Measurements from ENCODE around the gene CDKAL1. TPM values are rescaled to one million over a fixed set of nuclear protein-coding genes. Genes with fewer than 3 reads are reported as not detected.

The CDKAL1 gene
- total RNA-seq, 1 donor from 2014 or later = 34.3 TPM

GRCh38 chr6:21271428-21272155, 737.3 kb downstream of the CDKAL1 start:
- Mint-ChIP-seq H3K4me1 (ENCODE audit: low read depth) (peaks cover 8% of the 10 kb centered on the region), H3K4me3 (ENCODE audit: low read depth) (no peak overlapping the region), H3K27ac (no peak overlapping the region), H3K9me3 (ENCODE audit: low read depth) (peaks cover 10% of the 10 kb centered on the region), H3K36me3 (ENCODE audit: insufficient read depth) (peaks cover 3% of the 10 kb centered on the region), H3K27me3 (no peaks in the 10 kb centered on the region)
- DNase-seq (ENCODE audit: low spot score, unreplicated experiment) = no peak
- TF ChIP-seq CTCF (IDR thresholded peaks at IDR 0.05; ENCODE audit: unreplicated experiment) = no peak

DNA sequence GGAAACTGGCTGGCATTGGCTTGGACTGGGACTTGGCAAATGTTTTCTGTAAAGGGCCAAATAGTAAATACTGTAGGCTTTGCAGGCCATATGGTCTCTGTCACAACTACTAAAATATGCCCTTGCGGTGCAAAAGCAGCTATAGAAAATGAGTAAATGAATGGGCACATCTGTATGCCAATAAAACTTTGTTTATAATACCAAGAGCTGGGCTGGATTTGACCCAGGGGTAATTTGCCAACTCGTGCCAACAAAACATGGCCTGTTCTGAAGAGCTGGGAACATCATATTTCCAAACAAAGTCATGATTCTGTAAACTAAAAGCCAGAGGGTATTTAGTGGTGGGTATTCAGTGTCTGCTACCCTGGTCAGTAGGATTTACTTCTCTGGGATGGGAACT, 739.2 kb downstream of the CDKAL1 start:
- no peaks in the 10 kb centered on the region for H3K27me3 Mint-ChIP-seq
- TF ChIP-seq CTCF (IDR thresholded peaks at IDR 0.05; ENCODE audit: unreplicated experiment) = no peak
- peaks cover 10% of the 10 kb centered on the region for H3K9me3 Mint-ChIP-seq (ENCODE audit: low read depth)
- peaks cover 8% of the 10 kb centered on the region for H3K4me1 Mint-ChIP-seq (ENCODE audit: low read depth)
- H3K36me3 Mint-ChIP-seq (ENCODE audit: insufficient read depth) = peaks cover 3% of the 10 kb centered on the region
- H3K4me3 Mint-ChIP-seq (ENCODE audit: low read depth) = no peak overlapping the region
- H3K27ac Mint-ChIP-seq = no peak overlapping the region
- DNase-seq (ENCODE audit: low spot score, unreplicated experiment) = no peak

GRCh38 chr6:21274851-21275250, 740.6 kb downstream of the CDKAL1 start:
- DNase-seq (ENCODE audit: low spot score, unreplicated experiment) = no peak
- no peak for TF ChIP-seq CTCF (IDR thresholded peaks at IDR 0.05; ENCODE audit: unreplicated experiment)
- Mint-ChIP-seq H3K27ac (no peak overlapping the region), H3K36me3 (ENCODE audit: insufficient read depth) (peaks cover 3% of the 10 kb centered on the region), H3K4me1 (ENCODE audit: low read depth) (peaks cover 8% of the 10 kb centered on the region), H3K9me3 (ENCODE audit: low read depth) (peaks cover 10% of the 10 kb centered on the region), H3K4me3 (ENCODE audit: low read depth) (no peak overlapping the region), H3K27me3 (no peaks in the 10 kb centered on the region)

GRCh38 chr6:21277601-21278374, 743.5 kb downstream of the CDKAL1 start:
- H3K9me3 Mint-ChIP-seq (ENCODE audit: low read depth) = peaks cover 12% of the 10 kb centered on the region
- H3K4me1 Mint-ChIP-seq (ENCODE audit: low read depth) = peaks cover 8% of the 10 kb centered on the region
- no peaks in the 10 kb centered on the region for H3K27me3 Mint-ChIP-seq
- H3K36me3 Mint-ChIP-seq (ENCODE audit: insufficient read depth) = no peaks in the 10 kb centered on the region
- H3K4me3 Mint-ChIP-seq (ENCODE audit: low read depth) = no peak overlapping the region
- no peak for TF ChIP-seq CTCF (IDR thresholded peaks at IDR 0.05; ENCODE audit: unreplicated experiment)
- DNase-seq (ENCODE audit: low spot score, unreplicated experiment) = no peak
- H3K27ac Mint-ChIP-seq = no peak overlapping the region

- Mint-ChIP-seq H3K27me3 (no peaks in the 10 kb centered on the region), H3K27ac (no peak overlapping the region), H3K4me3 (ENCODE audit: low read depth) (no peak overlapping the region), H3K9me3 (ENCODE audit: low read depth) (peaks cover 8% of the 10 kb centered on the region), H3K36me3 (ENCODE audit: insufficient read depth) (no peaks in the 10 kb centered on the region), H3K4me1 (ENCODE audit: low read depth) (peaks cover 8% of the 10 kb centered on the region)
- no peak for DNase-seq (ENCODE audit: low spot score, unreplicated experiment)
- TF ChIP-seq CTCF (IDR thresholded peaks at IDR 0.05; ENCODE audit: unreplicated experiment) = no peak
Observed at GRCh38 chr6:21278375-21278745, 744.1 kb downstream of the CDKAL1 start.

All from progenitor cell of endocrine pancreas (in vitro differentiated cells).